ENCODE measurements around the gene RAD17.

RAD17 gene

GRCh38 chr5:69334793-69335268 lies 34.8 kb upstream of the RAD17 start:
- no peaks in the 10 kb centered on the region for H3K36me3 ChIP-seq (ENCODE audit: control insufficient read depth, insufficient read depth, low read length)
- H3K4me1 ChIP-seq (ENCODE audit: control insufficient read depth, low read depth, low read length), result no peaks in the 10 kb centered on the region
- no peaks in the 10 kb centered on the region for H3K79me2 ChIP-seq (ENCODE audit: control insufficient read depth, insufficient read depth, low read length)
- H3K79me1 ChIP-seq (ENCODE audit: low read length), result no peaks in the 10 kb centered on the region
- WGBS (ENCODE audit: extremely low coverage, insufficient coverage, low lambda C conversion rate), result no CpG with 5 or more reads among the region's 18 CpGs
- no peak overlapping the region for H3K27ac ChIP-seq (ENCODE audit: low read depth, low read length)
- no peak overlapping the region for H3K9ac ChIP-seq (ENCODE audit: low read length)
- no peak overlapping the region for H3K23ac ChIP-seq (ENCODE audit: low read length)
- no peak overlapping the region for H3K4ac ChIP-seq (ENCODE audit: low read depth, low read length)
- no peak overlapping the region for H2BK120ac ChIP-seq (ENCODE audit: low read depth, low read length)
- H3K56ac ChIP-seq (ENCODE audit: low read length), result no peak overlapping the region
- H3K27me3 ChIP-seq (ENCODE audit: insufficient read depth, low read length, poor library complexity), result no peaks in the 10 kb centered on the region
- no peak overlapping the region for H3K18ac ChIP-seq (ENCODE audit: low read length)
- no peak overlapping the region for H2AK5ac ChIP-seq (ENCODE audit: low read length)
- H4K8ac ChIP-seq (ENCODE audit: low read depth, low read length), result no peak overlapping the region
- no peak overlapping the region for H3K4me3 ChIP-seq (ENCODE audit: low read length)
- H2BK15ac ChIP-seq (replicated peaks; ENCODE audit: low read depth), result no peak overlapping the region
- H2BK5ac ChIP-seq (ENCODE audit: low read length), result no peak overlapping the region
- peak; percentile 87 for DNase-seq
- no peak overlapping the region for H3K4me2 ChIP-seq (ENCODE audit: low read length)
- no peak overlapping the region for H4K5ac ChIP-seq (ENCODE audit: low read length)

DNA sequence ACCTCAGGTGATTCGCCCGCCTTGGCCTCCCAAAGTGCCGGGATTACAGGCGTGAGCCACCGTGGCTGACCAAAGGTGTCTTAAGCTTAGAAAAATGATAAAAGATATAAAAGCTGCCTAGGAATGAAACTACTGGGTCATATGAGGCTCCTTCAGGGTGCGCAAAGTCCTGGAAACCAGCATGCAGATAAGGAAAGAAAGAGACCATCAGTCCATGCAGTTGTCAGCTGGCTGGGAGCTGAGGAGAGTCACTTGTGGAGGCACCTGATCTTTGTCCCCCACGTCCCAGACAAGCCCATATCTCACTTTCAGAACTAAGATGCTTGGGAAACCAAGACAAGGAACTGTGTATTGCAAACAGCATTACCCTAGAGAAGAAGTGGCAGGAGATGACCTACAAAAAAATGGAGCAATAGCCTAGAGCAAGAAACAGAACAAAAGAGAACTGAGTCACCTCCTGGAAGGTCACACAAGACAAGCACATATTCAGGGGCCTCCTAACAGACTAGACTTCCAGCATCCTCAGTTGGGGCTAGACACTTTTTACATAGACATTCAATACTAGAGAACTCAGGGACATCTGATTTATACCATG lies 34.2 kb upstream of the RAD17 start:
- H4K8ac ChIP-seq (ENCODE audit: low read depth, low read length), result no peak overlapping the region

GRCh38 chr5:69341520-69342161 lies 28.0 kb upstream of the RAD17 start:
- Histone ChIP-seq H2AK5ac (ENCODE audit: low read length) (no peak overlapping the region), H2BK5ac (ENCODE audit: low read length) (no peak overlapping the region), H3K36me3 (ENCODE audit: control insufficient read depth, insufficient read depth, low read length) (no peaks in the 10 kb centered on the region), H3K4me2 (ENCODE audit: low read length) (no peak overlapping the region), H3K4ac (ENCODE audit: low read depth, low read length) (no peak overlapping the region), H3K18ac (ENCODE audit: low read length) (no peak overlapping the region), H2BK120ac (ENCODE audit: low read depth, low read length) (no peak overlapping the region), H3K9ac (ENCODE audit: low read length) (no peak overlapping the region), H2BK15ac (replicated peaks; ENCODE audit: low read depth) (no peak overlapping the region), H3K4me1 (ENCODE audit: control insufficient read depth, low read depth, low read length) (no peaks in the 10 kb centered on the region), H3K4me3 (ENCODE audit: low read length) (no peak overlapping the region), H3K27me3 (ENCODE audit: insufficient read depth, low read length, poor library complexity) (no peaks in the 10 kb centered on the region), H4K8ac (ENCODE audit: low read depth, low read length) (no peak overlapping the region), H3K23ac (ENCODE audit: low read length) (no peak overlapping the region), H3K79me2 (ENCODE audit: control insufficient read depth, insufficient read depth, low read length) (no peaks in the 10 kb centered on the region), H3K79me1 (ENCODE audit: low read length) (no peaks in the 10 kb centered on the region), H3K27ac (ENCODE audit: low read depth, low read length) (no peak overlapping the region), H4K5ac (ENCODE audit: low read length) (no peak overlapping the region), H3K56ac (ENCODE audit: low read length) (no peak overlapping the region)
- DNase-seq, result no peak
- no CpG with 5 or more reads among the region's 4 CpGs for WGBS (ENCODE audit: extremely low coverage, insufficient coverage, low lambda C conversion rate)

More for the DNA sequence above, 34.2 kb upstream of the RAD17 start:
- Histone ChIP-seq H3K27me3 (ENCODE audit: insufficient read depth, low read length, poor library complexity) (no peaks in the 10 kb centered on the region), H3K23ac (ENCODE audit: low read length) (no peak overlapping the region), H3K18ac (ENCODE audit: low read length) (no peak overlapping the region), H2AK5ac (ENCODE audit: low read length) (no peak overlapping the region), H4K5ac (ENCODE audit: low read length) (no peak overlapping the region), H3K56ac (ENCODE audit: low read length) (no peak overlapping the region), H2BK120ac (ENCODE audit: low read depth, low read length) (no peak overlapping the region), H3K9ac (ENCODE audit: low read length) (no peak overlapping the region), H2BK5ac (ENCODE audit: low read length) (no peak overlapping the region), H3K4ac (ENCODE audit: low read depth, low read length) (no peak overlapping the region), H3K27ac (ENCODE audit: low read depth, low read length) (no peak overlapping the region), H3K79me2 (ENCODE audit: control insufficient read depth, insufficient read depth, low read length) (no peaks in the 10 kb centered on the region), H3K79me1 (ENCODE audit: low read length) (no peaks in the 10 kb centered on the region), H2BK15ac (replicated peaks; ENCODE audit: low read depth) (no peak overlapping the region), H3K4me1 (ENCODE audit: control insufficient read depth, low read depth, low read length) (no peaks in the 10 kb centered on the region), H3K4me3 (ENCODE audit: low read length) (no peak overlapping the region), H3K4me2 (ENCODE audit: low read length) (no peak overlapping the region), H3K36me3 (ENCODE audit: control insufficient read depth, insufficient read depth, low read length) (no peaks in the 10 kb centered on the region)
- no CpG with 5 or more reads among the region's 7 CpGs for WGBS (ENCODE audit: extremely low coverage, insufficient coverage, low lambda C conversion rate)
- DNase-seq, result no peak

- Histone ChIP-seq H3K27ac (ENCODE audit: low read depth, low read length) (no peak overlapping the region), H3K4ac (ENCODE audit: low read depth, low read length) (no peak overlapping the region), H3K4me1 (ENCODE audit: control insufficient read depth, low read depth, low read length) (no peaks in the 10 kb centered on the region), H2BK15ac (replicated peaks; ENCODE audit: low read depth) (no peak overlapping the region), H3K27me3 (ENCODE audit: insufficient read depth, low read length, poor library complexity) (no peaks in the 10 kb centered on the region), H3K23ac (ENCODE audit: low read length) (no peak overlapping the region), H3K4me3 (ENCODE audit: low read length) (no peak overlapping the region), H3K79me2 (ENCODE audit: control insufficient read depth, insufficient read depth, low read length) (no peaks in the 10 kb centered on the region), H2AK5ac (ENCODE audit: low read length) (no peak overlapping the region), H3K18ac (ENCODE audit: low read length) (no peak overlapping the region), H4K5ac (ENCODE audit: low read length) (no peak overlapping the region), H3K36me3 (ENCODE audit: control insufficient read depth, insufficient read depth, low read length) (no peaks in the 10 kb centered on the region), H3K4me2 (ENCODE audit: low read length) (no peak overlapping the region), H2BK120ac (ENCODE audit: low read depth, low read length) (no peak overlapping the region), H3K9ac (ENCODE audit: low read length) (no peak overlapping the region), H3K56ac (ENCODE audit: low read length) (no peak overlapping the region), H3K79me1 (ENCODE audit: low read length) (no peaks in the 10 kb centered on the region), H4K8ac (ENCODE audit: low read depth, low read length) (no peak overlapping the region), H2BK5ac (ENCODE audit: low read length) (no peak overlapping the region)
- WGBS (ENCODE audit: extremely low coverage, insufficient coverage, low lambda C conversion rate), result no CpG with 5 or more reads among the region's 1 CpG
- DNase-seq, result no peak
Measured at GRCh38 chr5:69343083-69343482, 26.5 kb upstream of the RAD17 start.

- H3K4ac ChIP-seq (ENCODE audit: low read depth, low read length), result no peak overlapping the region
Measured at GRCh38 chr5:69350664-69351063, 19.0 kb upstream of the RAD17 start.

DNA sequence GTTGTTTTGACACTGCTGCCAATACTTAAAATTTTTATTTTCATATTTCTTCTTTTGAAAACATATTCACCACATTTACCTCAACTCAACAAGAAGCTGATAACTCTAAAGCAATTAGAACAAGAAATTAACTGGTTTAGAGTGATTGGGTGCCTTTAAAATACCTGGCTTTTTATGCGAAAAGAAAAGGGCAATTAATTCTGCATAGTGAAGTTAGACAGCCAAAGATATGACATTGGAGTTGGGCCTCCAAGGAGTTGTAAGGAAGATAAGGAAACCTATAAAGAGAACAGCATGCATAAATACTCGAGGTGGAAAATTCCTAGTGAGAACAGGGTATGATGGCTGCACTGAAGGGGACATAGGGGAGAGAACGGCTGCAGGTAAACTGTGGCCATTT lies 9.9 kb upstream of the RAD17 start:
- Histone ChIP-seq H3K79me1 (ENCODE audit: low read length) (peaks cover 5% of the 10 kb centered on the region), H2BK120ac (ENCODE audit: low read depth, low read length) (no peak overlapping the region), H4K8ac (ENCODE audit: low read depth, low read length) (no peak overlapping the region), H2BK15ac (replicated peaks; ENCODE audit: low read depth) (no peak overlapping the region), H2AK5ac (ENCODE audit: low read length) (no peak overlapping the region), H3K27me3 (ENCODE audit: insufficient read depth, low read length, poor library complexity) (no peaks in the 10 kb centered on the region), H2BK5ac (ENCODE audit: low read length) (no peak overlapping the region), H3K4me1 (ENCODE audit: control insufficient read depth, low read depth, low read length) (no peaks in the 10 kb centered on the region), H3K4me2 (ENCODE audit: low read length) (no peak overlapping the region), H3K23ac (ENCODE audit: low read length) (no peak overlapping the region), H3K4ac (ENCODE audit: low read depth, low read length) (no peak overlapping the region), H3K4me3 (ENCODE audit: low read length) (no peak overlapping the region), H3K56ac (ENCODE audit: low read length) (no peak overlapping the region), H3K36me3 (ENCODE audit: control insufficient read depth, insufficient read depth, low read length) (no peaks in the 10 kb centered on the region), H3K27ac (ENCODE audit: low read depth, low read length) (no peak overlapping the region), H3K18ac (ENCODE audit: low read length) (no peak overlapping the region), H4K5ac (ENCODE audit: low read length) (no peak overlapping the region), H3K79me2 (ENCODE audit: control insufficient read depth, insufficient read depth, low read length) (peaks cover 13% of the 10 kb centered on the region), H3K9ac (ENCODE audit: low read length) (no peak overlapping the region)
- DNase-seq, result no peak
- WGBS (ENCODE audit: extremely low coverage, insufficient coverage, low lambda C conversion rate), result no CpG with 5 or more reads among the region's 3 CpGs

More at GRCh38 chr5:69350664-69351063, 19.0 kb upstream of the RAD17 start:
- no peak overlapping the region for H3K56ac ChIP-seq (ENCODE audit: low read length)
- no peaks in the 10 kb centered on the region for H3K79me2 ChIP-seq (ENCODE audit: control insufficient read depth, insufficient read depth, low read length)
- H4K5ac ChIP-seq (ENCODE audit: low read length), result no peak overlapping the region
- H2BK120ac ChIP-seq (ENCODE audit: low read depth, low read length), result no peak overlapping the region
- H3K4me3 ChIP-seq (ENCODE audit: low read length), result no peak overlapping the region
- no peak overlapping the region for H4K8ac ChIP-seq (ENCODE audit: low read depth, low read length)
- no peak overlapping the region for H2BK5ac ChIP-seq (ENCODE audit: low read length)
- no peak overlapping the region for H3K4me2 ChIP-seq (ENCODE audit: low read length)
- H3K18ac ChIP-seq (ENCODE audit: low read length), result no peak overlapping the region
- H2BK15ac ChIP-seq (replicated peaks; ENCODE audit: low read depth), result no peak overlapping the region
- H3K36me3 ChIP-seq (ENCODE audit: control insufficient read depth, insufficient read depth, low read length), result no peaks in the 10 kb centered on the region
- no peaks in the 10 kb centered on the region for H3K4me1 ChIP-seq (ENCODE audit: control insufficient read depth, low read depth, low read length)
- no peak for DNase-seq
- no peak overlapping the region for H3K9ac ChIP-seq (ENCODE audit: low read length)
- no peaks in the 10 kb centered on the region for H3K79me1 ChIP-seq (ENCODE audit: low read length)
- H3K27ac ChIP-seq (ENCODE audit: low read depth, low read length), result no peak overlapping the region
- no peak overlapping the region for H2AK5ac ChIP-seq (ENCODE audit: low read length)
- no peaks in the 10 kb centered on the region for H3K27me3 ChIP-seq (ENCODE audit: insufficient read depth, low read length, poor library complexity)
- H3K23ac ChIP-seq (ENCODE audit: low read length), result no peak overlapping the region

Measured in mesendoderm (in vitro differentiated cells).